GM21825 (cell line): ENCODE results near the gene DUSP16.

Experiments used
- ATAC-seq: cut with Tn5 transposase; IDR thresholded peaks from one replicate; pipeline ENCODE4 v1.9.1; 2021; ENCODE audit warnings: mild to moderate bottlenecking, moderate library complexity; ENCODE audit not compliant: unreplicated experiment

The DUSP16 gene

GRCh38 chr12:12446786-12447185 lies 115.9 kb downstream of the DUSP16 start:
- ATAC-seq, result no peak

GRCh38 chr12:12445882-12446181 lies 116.8 kb downstream of the DUSP16 start:
- ATAC-seq, result no peak

- ATAC-seq, result no peak
Observed at GRCh38 chr12:12445165-12445881, 117.3 kb downstream of the DUSP16 start.

- no peak for ATAC-seq
Observed at GRCh38 chr12:12443431-12443878, 119.2 kb downstream of the DUSP16 start.

- no peak for ATAC-seq
Observed at GRCh38 chr12:12442548-12443071, 120.1 kb downstream of the DUSP16 start.

- ATAC-seq, result no peak
Observed at GRCh38 chr12:12441843-12442461, 120.7 kb downstream of the DUSP16 start.

GRCh38 chr12:12441429-12441807 lies 121.2 kb downstream of the DUSP16 start:
- ATAC-seq, result no peak

- no peak for ATAC-seq
Observed at GRCh38 chr12:12440784-12441428, 121.8 kb downstream of the DUSP16 start.

GRCh38 chr12:12439636-12440035 lies 123.0 kb downstream of the DUSP16 start:
- ATAC-seq, result no peak

- ATAC-seq, result no peak
Observed at GRCh38 chr12:12436831-12437345, 125.8 kb downstream of the DUSP16 start.

GRCh38 chr12:12433203-12433731 lies 129.4 kb downstream of the DUSP16 start:
- ATAC-seq, result no peak

GRCh38 chr12:12432364-12432763 lies 130.3 kb downstream of the DUSP16 start:
- ATAC-seq, result no peak

GRCh38 chr12:12428961-12429657 lies 133.6 kb downstream of the DUSP16 start:
- no peak for ATAC-seq

- no peak for ATAC-seq
Observed at GRCh38 chr12:12428047-12428446, 134.6 kb downstream of the DUSP16 start.

GRCh38 chr12:12427568-12427967 lies 135.1 kb downstream of the DUSP16 start:
- no peak for ATAC-seq

- no peak for ATAC-seq
Observed at GRCh38 chr12:12425616-12426015, 137.0 kb downstream of the DUSP16 start.

GRCh38 chr12:12425001-12425400 lies 137.7 kb downstream of the DUSP16 start:
- no peak for ATAC-seq
